ENCODE measurements around the gene MSRB1.
"Not testable (repeated sequence)": the region's sequence is repeated elsewhere in the genome, so short reads cannot be mapped to it uniquely, and the experiment has no call there.

MSRB1 gene

DNA sequence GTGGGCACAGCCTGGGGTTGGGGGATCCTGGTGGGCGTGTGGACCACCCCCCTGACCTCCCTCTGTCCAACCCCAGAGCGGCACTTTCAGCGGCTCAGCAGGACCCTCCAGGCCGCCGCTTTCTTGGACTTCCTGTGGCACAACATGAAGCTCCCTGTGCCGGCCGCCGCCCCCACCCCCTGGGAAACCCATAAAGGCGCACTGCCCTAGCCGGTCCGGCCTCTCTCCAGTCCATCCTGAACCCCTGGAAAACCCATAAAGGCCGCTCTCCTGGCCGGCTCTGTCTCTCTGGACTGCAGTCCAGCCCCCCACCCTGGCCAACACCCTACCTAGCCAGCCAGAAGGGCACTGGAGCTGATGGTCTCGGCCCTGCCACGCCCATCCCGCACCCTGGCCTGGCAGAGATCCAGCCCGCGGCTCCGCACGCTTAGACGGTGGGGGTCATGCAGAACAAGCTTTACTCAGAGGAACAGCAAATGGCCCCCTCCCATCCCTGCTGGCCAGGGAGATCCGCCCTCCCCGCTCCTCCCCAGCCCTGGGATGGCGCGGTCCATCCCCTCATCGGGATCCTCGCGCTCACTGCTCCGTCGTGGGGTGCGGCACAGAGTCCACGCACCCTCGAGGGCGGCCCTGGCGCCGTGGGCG is 35.6 kb upstream of the MSRB1 start:
- no peak for DNase-seq (ENCODE audit: low read depth)

GRCh38 chr16:1977875-1978268 is 34.9 kb upstream of the MSRB1 start:
- DNase-seq (ENCODE audit: low read depth), result no peak

GRCh38 chr16:1976951-1977874 is 34.2 kb upstream of the MSRB1 start:
- DNase-seq (ENCODE audit: low read depth), result no peak

GRCh38 chr16:1976216-1976520 is 33.2 kb upstream of the MSRB1 start:
- no peak for DNase-seq (ENCODE audit: low read depth)

DNA sequence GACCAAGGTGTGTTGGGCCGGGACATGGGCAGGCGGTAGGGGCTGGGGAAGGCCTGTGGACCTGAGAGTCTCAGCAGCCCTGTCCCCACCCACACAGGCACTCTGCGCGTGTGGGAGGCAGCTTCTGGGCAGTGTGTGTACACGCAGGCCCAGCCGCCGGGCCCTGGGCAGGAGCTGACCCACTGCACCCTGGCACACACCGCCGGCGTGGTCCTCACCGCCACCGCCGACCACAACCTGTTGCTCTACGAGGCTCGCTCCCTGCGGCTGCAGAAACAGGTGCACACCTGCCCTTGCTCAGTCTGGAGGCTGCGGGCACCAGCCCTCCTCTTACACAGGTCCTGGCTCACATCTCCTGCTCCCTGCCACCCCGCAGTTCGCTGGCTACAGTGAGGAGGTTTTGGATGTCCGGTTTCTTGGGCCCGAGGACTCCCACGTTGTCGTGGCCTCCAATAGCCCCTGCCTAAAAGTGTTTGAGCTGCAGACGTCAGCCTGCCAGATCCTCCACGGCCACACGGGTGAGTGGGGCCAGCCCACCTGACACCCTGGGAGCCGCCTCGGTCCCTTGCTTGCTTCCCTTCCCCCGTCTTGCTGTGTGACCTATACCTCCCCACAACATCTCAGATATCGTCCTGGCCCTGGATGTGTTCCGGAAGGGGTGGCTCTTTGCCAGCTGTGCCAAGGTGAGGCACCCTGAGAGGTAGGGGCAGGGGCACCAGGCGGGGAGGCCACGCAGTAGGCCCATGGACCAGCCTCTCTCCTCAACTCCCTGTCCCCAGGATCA is 32.6 kb upstream of the MSRB1 start:
- no peak for DNase-seq (ENCODE audit: low read depth)

- DNase-seq (ENCODE audit: low read depth), result no peak
Measured at GRCh38 chr16:1974157-1975070, 31.4 kb upstream of the MSRB1 start.

DNA sequence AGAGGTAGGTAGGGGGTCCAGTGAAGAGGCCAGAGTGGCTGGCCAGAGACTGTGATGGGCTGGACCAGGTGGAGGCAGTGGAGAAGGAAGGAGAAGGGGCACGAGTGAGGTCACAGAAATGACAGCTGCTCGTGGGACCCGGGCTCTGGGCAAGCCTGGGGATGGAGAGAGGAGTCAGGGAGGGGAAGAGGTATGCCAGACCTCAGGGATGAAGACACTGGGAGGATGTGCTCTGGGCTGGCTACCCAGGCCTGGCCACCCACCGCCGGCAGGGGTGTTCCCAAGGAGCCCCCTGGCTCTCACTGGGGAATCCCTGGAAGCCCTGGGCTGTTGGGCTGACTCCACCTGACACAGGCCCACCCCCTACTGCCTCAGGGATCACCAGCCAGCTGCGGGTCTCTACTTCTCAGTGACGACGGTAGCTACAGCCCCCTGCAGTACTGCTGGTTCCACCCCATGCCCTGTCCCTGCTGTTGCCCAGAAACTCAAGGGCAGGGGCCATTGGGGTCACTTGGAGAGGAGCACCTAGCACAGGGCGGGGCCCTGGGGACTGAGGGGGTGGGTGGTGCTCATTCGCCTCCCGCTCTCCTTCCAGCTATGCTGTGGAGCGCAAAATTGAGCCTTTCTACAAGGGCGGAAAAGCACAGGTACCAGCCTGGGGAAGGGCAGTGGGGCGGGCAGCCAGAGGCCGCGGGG is 30.6 kb upstream of the MSRB1 start:
- DNase-seq (ENCODE audit: low read depth), result no peak

DNA sequence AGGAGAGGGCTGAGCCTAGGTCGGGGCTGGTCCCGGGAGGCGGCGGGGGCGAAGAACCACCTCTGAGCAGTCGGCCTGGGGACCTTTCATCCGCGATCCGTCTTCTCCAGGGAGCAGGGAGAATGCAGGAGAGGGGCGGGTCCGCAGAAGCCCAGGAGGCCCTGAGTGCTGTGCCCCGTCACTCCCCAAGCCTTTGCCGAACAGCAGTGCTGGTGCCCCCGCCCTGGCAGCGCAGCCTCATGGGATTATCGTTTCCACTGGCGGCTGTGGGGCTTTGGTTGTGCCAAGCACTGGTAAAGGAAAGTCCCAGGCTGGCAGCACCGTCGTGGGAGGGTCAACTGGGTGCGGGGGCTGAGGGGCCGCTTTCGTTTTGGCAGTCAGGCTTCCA is 29.5 kb upstream of the MSRB1 start:
- DNase-seq (ENCODE audit: low read depth), result no peak

- DNase-seq (ENCODE audit: low read depth), result peak; percentile 95
Measured at GRCh38 chr16:1971796-1972489, 28.9 kb upstream of the MSRB1 start, which contains the start of gene TBL3. Gene TBL3, plus strand, starts transcription at chr16:1972053. Its CDS starts 112 bp downstream, at chr16:1972165.

- no peak for DNase-seq (ENCODE audit: low read depth)
Measured at GRCh38 chr16:1968146-1968953, 25.4 kb upstream of the MSRB1 start.

DNA sequence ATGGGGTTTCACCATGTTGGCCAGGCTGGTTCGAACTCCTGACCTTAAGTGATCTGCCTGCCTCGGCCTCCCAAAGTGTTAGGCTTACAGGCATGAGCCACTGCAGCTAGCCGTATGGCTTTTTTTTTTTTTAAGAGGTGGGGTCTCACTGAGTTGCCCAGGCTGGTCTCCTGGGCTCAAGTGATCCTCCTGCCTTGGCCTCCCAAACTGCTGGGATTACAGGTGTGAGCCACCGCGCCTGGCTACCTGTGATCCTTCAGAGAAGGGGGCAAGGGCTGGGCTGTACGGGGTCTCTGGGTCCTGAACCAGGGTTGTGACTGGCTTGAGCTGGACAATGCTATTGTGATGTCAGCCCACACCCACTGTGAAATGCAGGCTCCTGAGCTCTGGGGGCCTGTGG is 23.5 kb upstream of the MSRB1 start, which contains the start of gene RNF151:
RNF151 (plus strand) TSS at position 397 of the 400 bp plus-strand sequence. CDS start 26 bp downstream, outside the sequence.
- no peak for DNase-seq (ENCODE audit: low read depth)

DNA sequence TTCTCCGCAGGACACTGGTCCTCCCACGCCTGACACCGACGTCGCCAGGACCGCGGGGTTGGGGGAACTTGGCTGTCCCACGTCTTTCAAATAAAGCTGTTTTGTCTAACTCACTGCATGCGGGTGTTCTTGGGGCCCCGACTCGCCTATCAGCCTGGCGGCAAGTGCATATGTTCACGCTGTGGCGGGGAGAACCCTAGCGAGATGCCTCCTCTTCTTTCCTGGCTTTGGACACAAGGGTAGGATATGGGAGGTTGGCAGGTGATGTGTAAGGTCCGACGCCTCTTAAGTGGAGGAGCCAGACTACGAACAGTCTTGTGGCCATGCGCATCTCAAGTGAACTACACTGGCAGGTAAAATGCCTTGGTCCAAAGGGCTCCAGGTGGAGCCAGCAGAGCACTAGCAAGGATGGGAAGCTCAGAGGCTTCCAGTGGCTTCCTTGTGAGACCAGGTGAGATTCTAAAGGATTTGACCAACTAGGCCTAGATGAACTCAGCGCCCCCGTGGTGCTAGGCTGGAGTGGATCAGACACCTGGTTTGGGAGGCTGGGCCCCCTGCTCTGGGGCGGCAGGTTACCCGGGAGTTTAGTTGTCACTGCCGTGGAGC is 22.5 kb upstream of the MSRB1 start:
- DNase-seq (ENCODE audit: low read depth), result no peak

- DNase-seq (ENCODE audit: low read depth), result peak; percentile 96
Measured at GRCh38 chr16:1964506-1965395, 21.8 kb upstream of the MSRB1 start, which contains the start of gene RPS2. Gene RPS2, minus strand, starts transcription at chr16:1964826. Its CDS starts 201 bp downstream, at chr16:1964625.

DNA sequence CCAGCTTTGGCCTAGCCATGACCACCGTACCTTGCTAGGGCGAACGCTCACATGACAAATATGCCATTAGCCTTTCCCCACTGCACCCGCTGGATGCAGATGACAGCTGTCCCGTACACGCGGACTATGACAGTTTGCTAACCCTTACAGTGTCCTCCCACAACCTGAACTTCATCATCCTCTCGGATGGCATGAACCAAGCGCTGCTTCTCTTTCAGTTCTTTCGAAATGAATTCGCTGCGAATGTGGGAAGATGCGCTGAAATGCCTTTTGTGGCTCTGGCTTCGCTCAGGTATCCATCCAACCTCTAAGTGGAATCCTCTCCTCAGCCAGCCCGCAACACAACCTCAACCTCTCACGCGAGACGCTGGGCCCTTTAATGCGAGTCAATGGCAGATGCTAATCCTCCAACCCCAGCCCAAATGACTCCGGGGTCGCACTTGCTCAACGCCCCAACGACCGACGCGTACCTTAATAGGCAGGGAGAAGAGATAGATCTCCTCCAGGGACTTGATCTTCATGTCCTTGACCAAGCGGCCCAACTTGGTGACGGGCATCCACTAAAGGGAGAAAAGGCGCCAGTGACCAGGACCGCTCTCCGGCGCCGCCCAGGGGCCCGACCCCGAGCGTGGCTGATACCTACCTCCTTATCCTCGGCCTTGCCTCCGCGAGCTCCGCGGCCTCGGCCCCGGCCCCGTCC is 21.0 kb upstream of the MSRB1 start:
- no peak for DNase-seq (ENCODE audit: low read depth)

DNA sequence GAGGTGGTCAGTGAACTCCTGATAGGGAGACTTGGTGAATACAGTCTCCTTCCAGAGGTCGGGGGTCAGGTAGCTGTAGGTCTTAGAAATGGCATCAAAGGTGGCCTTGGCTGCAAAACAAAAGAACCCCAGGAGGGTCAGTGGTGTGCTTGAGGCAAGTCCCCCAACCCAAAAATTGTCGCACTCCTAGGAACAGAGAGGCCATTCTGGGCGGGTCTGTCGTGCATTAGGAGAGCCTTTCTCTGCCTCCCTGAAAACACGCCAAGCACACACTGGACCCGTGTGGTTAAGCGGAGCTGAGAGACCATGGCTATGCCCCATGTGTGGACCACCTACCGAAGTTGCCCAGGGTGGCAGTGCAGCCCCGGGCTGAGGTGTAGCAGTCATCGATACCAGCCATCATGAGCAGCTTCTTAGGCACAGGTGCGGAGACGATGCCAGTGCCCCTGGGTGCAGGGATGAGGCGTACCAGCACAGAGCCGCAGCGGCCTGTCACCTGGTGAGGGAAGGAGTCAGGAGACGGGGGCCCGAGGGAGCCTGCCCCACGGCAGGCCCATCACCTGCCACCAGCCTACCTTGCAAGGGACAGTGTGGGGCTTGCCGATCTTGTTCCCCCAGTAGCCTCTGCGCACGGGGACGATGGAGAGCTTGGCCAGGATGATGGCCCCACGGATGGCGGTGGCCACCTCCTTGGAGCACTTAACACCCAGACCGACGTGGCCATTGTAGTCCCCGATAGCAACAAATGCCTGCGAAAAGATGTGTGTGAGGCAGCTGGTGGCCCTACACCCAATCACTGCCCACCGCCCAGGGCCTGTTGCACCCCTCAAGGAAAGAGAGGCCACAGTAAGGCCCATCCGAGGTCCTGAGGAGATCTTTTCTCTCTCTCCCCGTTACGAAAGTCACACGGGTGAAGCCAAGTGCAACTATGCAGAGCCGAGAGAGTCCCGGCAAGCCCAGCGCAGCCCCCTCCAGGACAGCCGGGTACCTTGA is 19.5 kb upstream of the MSRB1 start:
- not testable (repeated sequence) for DNase-seq (ENCODE audit: low read depth)

GRCh38 chr16:1961651-1962067 is 18.7 kb upstream of the MSRB1 start:
- DNase-seq (ENCODE audit: low read depth), result no peak

Measured in activated T-cell treated with anti-CD3 and anti-CD28 coated beads for 24 hours (primary cell).